HG02981 (cell line): Measurements from ENCODE around the gene MSI2.
"Not testable (repeated sequence)": the region's sequence is repeated elsewhere in the genome, so short reads cannot be mapped to it uniquely, and the experiment has no call there.

Experiments
- ATAC-seq: cut with Tn5 transposase; IDR thresholded peaks from one replicate; pipeline ENCODE4 v1.9.1; 2021; ENCODE audit warnings: mild to moderate bottlenecking, moderate library complexity; ENCODE audit not compliant: unreplicated experiment

The MSI2 gene

DNA sequence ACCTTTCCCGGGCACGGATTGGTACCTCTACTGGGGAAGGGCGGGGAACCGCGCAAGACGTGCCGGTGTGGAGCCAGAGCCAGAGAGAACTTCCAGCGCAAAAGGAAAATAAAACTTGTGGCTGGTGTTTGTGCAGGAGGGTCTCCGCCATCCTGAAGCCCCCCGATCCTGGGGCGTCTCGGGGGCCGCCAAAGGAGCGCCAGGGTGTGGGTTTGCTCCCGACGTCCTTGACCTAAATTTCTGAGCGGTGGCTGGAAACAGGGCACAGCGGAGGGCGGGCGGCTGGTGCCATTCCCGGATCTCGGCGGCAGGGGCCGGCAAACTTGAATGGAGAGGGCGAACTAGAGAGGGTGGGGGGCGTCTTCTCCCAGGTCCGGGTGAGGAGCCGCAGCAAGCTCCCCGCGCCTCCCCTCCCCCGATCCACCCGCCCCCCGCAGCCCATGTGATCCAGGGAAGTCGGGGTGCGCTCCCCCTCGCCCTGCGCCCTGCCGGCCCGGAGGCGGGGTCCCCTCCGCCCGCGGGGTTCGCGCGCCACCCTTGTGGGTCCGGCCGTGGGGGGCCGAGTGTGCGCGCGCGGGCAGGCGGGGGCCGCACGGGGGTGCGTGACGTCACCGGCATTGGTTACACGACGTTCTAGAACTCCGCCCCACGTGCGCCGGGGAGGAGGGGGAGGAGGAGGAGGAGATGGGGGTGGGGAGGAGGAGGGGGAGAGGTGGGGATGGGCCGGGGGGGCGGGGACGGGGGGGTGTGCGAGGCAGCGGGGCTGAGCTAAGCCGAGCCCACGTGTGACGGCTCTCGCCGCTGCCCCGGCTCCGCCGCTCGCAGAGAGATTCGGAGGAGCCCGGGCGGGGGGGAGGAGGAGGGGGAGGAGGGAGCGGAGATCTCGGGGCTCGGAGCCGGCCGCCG is at the start of gene MSI2:
Gene MSI2, plus strand, starts transcription at position 748 of the 906 bp plus-strand sequence. CDS start 220 bp downstream, outside the sequence.
- peak; percentile 50 for ATAC-seq

GRCh38 chr17:57206928-57207327 is 49.4 kb upstream of the MSI2 start:
- no peak for ATAC-seq

- no peak for ATAC-seq
These were observed 48.9 kb upstream of the MSI2 start for GRCh38 chr17:57207396-57207795.

DNA sequence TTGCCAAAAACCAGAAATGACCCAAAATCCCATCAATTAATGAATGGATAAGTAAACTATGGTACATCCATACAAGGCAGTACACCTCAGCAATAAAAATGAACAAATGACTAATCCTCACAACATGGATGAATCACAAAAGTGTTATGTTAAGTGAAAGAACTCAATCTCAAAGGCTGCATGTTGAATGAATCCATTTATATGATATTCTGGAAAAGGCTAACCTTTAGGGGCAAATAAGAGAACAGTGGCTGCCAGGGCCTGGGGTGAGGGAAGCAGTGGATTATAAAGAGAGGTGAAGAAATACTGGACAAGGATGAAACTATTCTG is 46.1 kb upstream of the MSI2 start:
- no peak for ATAC-seq

DNA sequence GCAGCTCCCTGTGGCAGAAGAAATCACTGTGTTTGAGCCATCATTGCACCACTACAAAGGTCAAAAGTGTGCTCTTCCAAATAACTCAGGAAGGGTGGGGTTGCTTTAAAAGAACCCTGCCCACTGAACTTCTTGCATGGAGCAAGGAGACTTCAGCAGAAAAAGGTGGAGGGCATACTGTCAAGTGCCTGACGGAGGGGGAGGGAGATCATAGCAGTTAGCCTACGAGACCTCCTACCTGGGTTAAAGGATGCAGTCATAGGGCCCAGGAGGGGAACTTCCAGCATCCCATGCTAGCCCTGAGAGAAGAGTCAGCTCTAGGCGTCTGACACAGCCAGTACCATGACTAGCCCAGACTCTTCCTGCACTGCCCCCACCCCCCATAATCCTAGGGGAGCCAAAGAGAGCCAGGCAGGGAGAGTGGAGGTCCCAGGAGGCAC is 45.3 kb upstream of the MSI2 start:
- no peak for ATAC-seq

GRCh38 chr17:57211543-57211942 is 44.8 kb upstream of the MSI2 start:
- no peak for ATAC-seq

DNA sequence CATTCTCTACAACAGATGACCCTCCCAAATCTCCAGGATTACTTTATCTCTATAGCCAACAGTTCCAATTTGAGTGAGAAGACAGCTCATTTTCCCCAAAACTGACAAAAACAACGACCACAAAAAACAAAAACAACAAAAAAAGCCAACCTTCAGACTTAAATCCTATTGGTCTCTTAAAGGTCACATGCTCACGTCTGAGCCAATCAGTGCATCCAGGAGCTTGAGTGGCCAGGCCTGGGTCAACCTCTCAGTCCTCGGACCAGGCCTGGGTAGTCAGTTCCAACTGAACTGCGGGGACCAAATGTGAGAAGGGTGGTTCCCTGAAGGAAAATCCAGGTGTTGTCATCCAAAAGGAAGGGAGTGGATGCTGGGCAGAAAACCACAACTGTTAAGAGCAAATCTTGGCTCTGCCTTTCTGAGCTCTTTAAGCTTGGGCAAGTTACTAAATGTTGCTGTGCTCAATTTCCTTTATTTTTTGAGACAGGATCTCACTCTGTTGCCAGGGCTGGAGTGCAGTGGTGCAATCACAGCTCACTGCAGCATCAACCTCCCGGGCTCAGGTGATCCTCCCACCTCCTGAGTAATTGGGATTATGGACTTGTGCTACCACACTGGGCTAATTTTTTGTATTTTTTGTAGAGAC is 43.0 kb upstream of the MSI2 start:
- ATAC-seq, result no peak

DNA sequence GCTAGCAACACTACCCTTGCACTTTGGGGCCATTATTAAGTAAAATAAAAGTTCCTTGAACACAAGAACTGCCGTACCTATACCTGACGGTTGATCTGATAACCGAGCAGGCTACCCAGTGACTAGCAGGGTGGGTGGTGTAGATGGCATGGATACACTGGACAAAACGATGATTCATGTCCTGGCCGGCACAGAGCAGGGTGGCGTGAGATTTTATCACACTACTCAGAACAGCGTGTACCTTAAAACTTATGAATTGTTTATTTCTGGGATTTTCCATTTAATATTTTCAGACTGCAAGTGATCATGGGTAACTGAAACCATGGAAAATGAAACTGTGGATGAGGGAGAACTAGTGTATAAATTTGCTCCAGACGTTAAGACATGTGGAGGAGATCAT is 41.0 kb upstream of the MSI2 start:
- no peak for ATAC-seq

DNA sequence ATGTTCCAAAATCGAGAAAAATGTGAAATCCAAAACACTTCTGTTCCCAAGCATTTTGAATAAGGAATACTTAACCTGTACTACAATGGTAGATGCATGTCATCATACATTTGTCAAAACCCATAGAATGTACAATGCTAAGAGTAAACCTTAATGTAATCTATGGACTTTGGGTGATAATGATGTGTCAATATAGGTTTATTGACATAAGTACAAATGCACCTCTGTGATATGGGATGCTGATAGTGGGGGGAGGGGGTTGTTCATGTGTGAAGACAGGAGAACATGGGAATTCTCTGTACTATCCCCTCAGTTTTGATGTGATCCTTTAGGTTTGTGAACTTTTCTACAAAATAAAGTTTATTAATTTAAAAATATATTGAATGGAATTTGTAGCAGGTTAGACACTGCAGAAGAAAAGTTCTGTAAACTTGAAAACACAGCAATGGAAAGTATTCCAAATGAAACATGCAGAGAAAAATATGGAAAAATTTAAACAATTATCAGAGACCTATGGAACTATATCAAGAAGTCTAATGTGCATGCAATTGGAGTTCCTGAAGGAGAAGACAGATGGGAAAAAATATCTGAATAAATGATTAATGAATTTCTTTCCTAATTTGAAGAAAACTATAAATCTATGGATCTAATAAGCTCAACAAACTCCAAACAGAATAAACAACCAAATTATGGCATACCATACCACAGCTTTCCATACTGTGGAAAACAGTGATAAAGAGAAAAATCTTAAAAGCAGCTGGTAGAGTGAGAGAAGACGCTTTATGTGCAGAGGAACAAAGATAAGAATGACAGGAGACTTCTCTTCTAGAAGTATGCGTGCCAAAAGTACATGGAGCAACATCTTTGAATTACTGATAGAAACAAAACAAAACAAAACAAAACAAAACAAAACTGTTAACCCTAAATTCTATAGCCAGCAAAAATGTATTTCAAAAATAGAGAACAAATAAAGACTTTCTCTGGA is 34.7 kb upstream of the MSI2 start:
- no peak for ATAC-seq

DNA sequence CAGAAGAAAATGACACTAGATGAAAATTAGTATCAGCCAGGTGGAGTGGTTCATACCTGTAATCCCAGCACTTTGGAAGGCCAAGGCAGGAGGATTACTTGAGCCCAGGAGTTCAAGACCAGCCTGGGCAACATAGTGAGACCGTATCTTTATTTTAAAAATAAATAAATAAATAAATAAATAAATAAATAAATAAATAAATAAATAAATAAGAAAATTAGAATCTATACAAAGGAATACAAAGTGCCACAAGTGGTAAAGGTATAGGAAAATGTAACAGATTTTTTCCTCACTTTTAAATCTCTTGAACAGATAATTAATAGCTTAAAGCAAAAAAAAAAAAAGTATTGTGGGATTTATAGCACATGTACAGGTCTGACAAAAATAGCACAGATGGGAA is 33.9 kb upstream of the MSI2 start:
- ATAC-seq, result not testable (repeated sequence)

GRCh38 chr17:57225127-57225526 is 31.2 kb upstream of the MSI2 start:
- ATAC-seq, result no peak

DNA sequence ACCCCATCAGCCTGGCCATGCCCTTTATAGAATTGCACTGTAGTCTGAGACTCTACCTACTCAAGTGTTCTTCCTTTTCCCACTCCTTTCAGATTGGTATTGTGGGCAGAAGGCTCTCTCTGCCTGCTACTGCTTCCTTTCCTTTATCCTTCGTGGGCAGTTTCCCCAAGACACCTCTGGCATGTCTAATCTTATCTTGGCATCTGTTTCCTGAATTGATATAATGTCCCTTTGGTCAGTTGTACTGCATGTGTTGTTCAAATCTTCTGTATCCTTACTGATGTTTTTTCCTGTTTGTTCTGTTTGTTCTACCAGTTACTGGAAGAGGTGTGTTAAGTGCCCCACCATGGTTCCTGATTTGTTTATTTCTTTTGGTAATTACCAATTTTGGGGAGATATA is 29.5 kb upstream of the MSI2 start:
- ATAC-seq, result no peak

GRCh38 chr17:57228911-57229310 is 27.4 kb upstream of the MSI2 start:
- no peak for ATAC-seq

DNA sequence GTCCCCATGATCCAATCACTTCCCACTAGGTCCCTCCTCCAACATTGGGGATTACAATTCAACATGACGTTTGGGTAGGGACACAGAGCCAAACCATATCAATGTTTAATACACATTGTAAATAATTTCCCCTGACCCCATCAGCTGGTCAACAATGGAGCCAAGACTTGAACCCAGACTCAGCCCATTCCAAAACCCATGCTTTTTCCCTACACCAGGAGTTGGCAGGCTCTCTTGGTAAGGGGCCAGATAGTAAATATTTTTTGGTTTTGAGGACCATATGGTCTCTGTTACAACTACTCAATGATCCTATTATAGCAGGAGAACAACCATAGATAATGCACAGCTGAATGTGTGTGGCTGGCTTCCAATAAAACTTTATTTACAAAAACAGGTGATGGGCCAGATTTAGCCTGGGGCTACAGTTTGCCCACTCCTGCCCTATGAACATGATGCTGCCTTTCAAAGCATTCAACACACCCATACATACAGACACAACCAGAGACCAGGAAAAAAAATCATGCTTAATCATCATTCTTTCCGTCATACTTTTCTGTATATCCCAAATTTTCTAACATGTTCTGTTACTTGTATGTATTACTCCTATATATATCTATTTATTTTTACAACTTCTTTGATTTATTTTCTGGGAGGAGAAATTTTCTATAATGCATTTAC is 22.1 kb upstream of the MSI2 start:
- ATAC-seq, result no peak

GRCh38 chr17:57234739-57235092 is 21.6 kb upstream of the MSI2 start:
- ATAC-seq, result no peak

GRCh38 chr17:57235124-57235523 is 21.2 kb upstream of the MSI2 start:
- no peak for ATAC-seq

- no peak for ATAC-seq
These were observed 19.5 kb upstream of the MSI2 start for GRCh38 chr17:57236686-57237299.

DNA sequence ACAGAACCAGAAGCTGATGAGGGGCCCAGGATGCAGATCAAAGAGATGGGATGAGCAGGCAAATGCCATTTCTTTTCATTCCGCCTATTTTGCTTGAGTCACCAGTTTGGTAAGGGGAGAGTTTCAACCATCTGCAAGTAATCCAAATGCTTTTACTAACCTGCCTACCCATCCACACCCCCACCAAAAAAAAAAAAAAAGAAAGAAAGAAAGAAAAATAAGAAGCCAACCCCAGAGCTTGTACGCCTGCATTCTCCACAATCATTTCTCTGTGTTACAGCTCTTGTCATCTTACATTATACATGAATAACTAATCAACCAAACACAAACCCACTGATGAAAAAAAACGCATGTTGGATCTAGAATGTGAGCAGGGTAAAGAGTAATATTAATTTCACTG is 15.7 kb upstream of the MSI2 start:
- no peak for ATAC-seq

DNA sequence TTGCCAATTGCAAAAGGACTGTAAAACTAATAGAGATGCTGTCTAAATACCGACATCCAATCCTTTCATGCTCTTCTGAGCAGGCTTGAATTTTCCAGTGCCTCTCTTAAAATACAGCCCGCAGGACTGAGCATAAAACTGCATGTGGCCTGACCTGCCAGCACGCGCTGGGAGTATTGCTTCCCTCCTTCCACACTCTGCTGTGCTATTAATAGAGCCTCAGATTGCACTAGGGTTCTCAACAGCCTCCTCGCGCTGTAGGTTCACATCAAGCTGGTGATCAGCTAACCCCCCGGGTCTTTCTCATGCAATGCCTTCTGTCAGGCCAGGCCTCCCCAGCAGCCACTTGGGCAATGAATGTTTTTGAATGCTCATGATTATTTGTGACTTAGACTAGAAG is 14.2 kb upstream of the MSI2 start:
- no peak for ATAC-seq

GRCh38 chr17:57243171-57243622 is 13.1 kb upstream of the MSI2 start:
- no peak for ATAC-seq
